Liver (tissue), 3 donors: ENCODE results near the gene TIMM22.

Experiments
- ATF3 ChIP-seq: IDR thresholded peaks from 2 replicates; pipeline ENCODE4 v1.6.1; 2016; ENCODE audit warnings: antibody characterized with exemption
- CTCF ChIP-seq: fragments of 150-350 bp; IDR thresholded peaks from 2 replicates; pipeline ENCODE4 v1.5.1; 2017; ENCODE audit warnings: improper control_type of control experiment, low read depth, low read length; ENCODE audit not compliant: missing input control
- FOXA1 ChIP-seq: IDR thresholded peaks from 2 replicates; pipeline ENCODE4 v1.6.1; 2016; ENCODE audit warnings: antibody characterized with exemption
- JUND ChIP-seq, 2 donors: IDR thresholded peaks; 2 replicates each; pipeline ENCODE4 v1.6.1; 2016; ENCODE audit warnings: antibody characterized with exemption in 2 of 2
- MAX ChIP-seq: IDR thresholded peaks from 2 replicates; pipeline ENCODE4 v1.6.1; 2016; ENCODE audit warnings: antibody characterized with exemption
- NR2F2 ChIP-seq: IDR thresholded peaks from 2 replicates; pipeline ENCODE4 v1.6.1; 2016; ENCODE audit warnings: antibody characterized with exemption
- RAD21 ChIP-seq, 2 donors: IDR thresholded peaks; 2 replicates each; pipeline ENCODE4 v1.6.1; 2016; ENCODE audit warnings: antibody characterized with exemption in 2 of 2, mild to moderate bottlenecking in 2 of 2
- RXRA ChIP-seq, 2 donors: IDR thresholded peaks; 2 replicates each; pipeline ENCODE4 v1.6.1; 2017 to 2018; ENCODE audit warnings: antibody characterized with exemption in 2 of 2, mild to moderate bottlenecking in 1 of 2
- SP1 ChIP-seq: IDR thresholded peaks from 2 replicates; pipeline ENCODE4 v1.6.1; 2018; ENCODE audit warnings: antibody characterized with exemption, mild to moderate bottlenecking
- YY1 ChIP-seq: IDR thresholded peaks from 2 replicates; pipeline ENCODE4 v1.6.1; 2016; ENCODE audit warnings: antibody characterized with exemption, mild to moderate bottlenecking
- donor health status: healthy.
- donor health status: healthy.

GRCh38 chr17:1032391-1032790 lies 35.5 kb downstream of the TIMM22 start:
- TF ChIP-seq CTCF (no peak), ATF3 (no peak), MAX (no peak), SP1 (no peak), NR2F2 (no peak), FOXA1 (no peak), RXRA (IDR thresholded peaks at IDR 0.05) (no peak), YY1 (no peak), RAD21 (IDR thresholded peaks at IDR 0.05) (no peak), JUND (IDR thresholded peaks at IDR 0.05) (no peak)
